Loucy (cell line): ENCODE data around the gene KY.

ENCODE experiments used
- H2AFZ ChIP-seq: fragments of 200-600 bp; sonication (generic); 2 replicates; pipeline ENCODE4 v1.6.0; 2016; ENCODE audit warnings: antibody characterized with exemption, mild to moderate bottlenecking, low read length, moderate library complexity
- H3F3A ChIP-seq: fragments of 200-600 bp; 2 replicates; pipeline ENCODE4 v1.6.0; 2016; ENCODE audit warnings: antibody characterized with exemption, low read depth, mild to moderate bottlenecking
- H3K27me3 ChIP-seq: fragments of 200-600 bp; sonication (generic); 2 replicates; pipeline ENCODE4 v1.6.1; 2014; ENCODE audit warnings: low read length, mild to moderate bottlenecking; ENCODE audit not compliant: insufficient read depth, poor library complexity, severe bottlenecking
- H3K36me3 ChIP-seq: fragments of 200-600 bp; sonication (generic); 2 replicates; pipeline ENCODE4 v1.6.1; 2016; ENCODE audit warnings: low read length; ENCODE audit not compliant: insufficient read depth
- H3K4me1 ChIP-seq: fragments of 200-600 bp; sonication (generic); 2 replicates; pipeline ENCODE4 v1.5.1; 2014; ENCODE audit warnings: low read length, mild to moderate bottlenecking; ENCODE audit not compliant: insufficient read depth, poor library complexity, severe bottlenecking
- H3K4me2 ChIP-seq: fragments of 200-600 bp; sonication (generic); 2 replicates; pipeline ENCODE4 v1.6.0; 2014; ENCODE audit warnings: antibody characterized with exemption, low read length, low read depth, mild to moderate bottlenecking; ENCODE audit not compliant: poor library complexity, severe bottlenecking
- H3K4me3 ChIP-seq: fragments of 200-600 bp; sonication (generic); 2 replicates; pipeline ENCODE4 v1.5.1; 2014; ENCODE audit warnings: low read length, mild to moderate bottlenecking, mixed read lengths; ENCODE audit not compliant: poor library complexity, severe bottlenecking
- H3K79me2 ChIP-seq: fragments of 200-600 bp; sonication (generic); 2 replicates; pipeline ENCODE4 v1.6.1; 2014; ENCODE audit warnings: low read length; ENCODE audit not compliant: insufficient read depth
- H3K9ac ChIP-seq: fragments of 200-600 bp; sonication (generic); 2 replicates; pipeline ENCODE4 v1.6.0; 2014; ENCODE audit warnings: mild to moderate bottlenecking, low read depth, low read length, moderate library complexity; ENCODE audit not compliant: poor library complexity, severe bottlenecking
- H3K9me2 ChIP-seq: fragments of 200-600 bp; sonication (generic); replicated peaks from 2 replicates; pipeline ENCODE4 v1.6.1; 2016; ENCODE audit warnings: low read depth, low read length, mixed read lengths
- H3K9me3 ChIP-seq: fragments of 200-600 bp; sonication (generic); 2 replicates; pipeline ENCODE4 v1.6.1; 2014; ENCODE audit warnings: mild to moderate bottlenecking, antibody characterized with exemption, low read length, low read depth; ENCODE audit not compliant: insufficient read depth
- H4K20me1 ChIP-seq: fragments of 200-600 bp; sonication (generic); 2 replicates; pipeline ENCODE4 v1.6.0; 2014; ENCODE audit warnings: antibody characterized with exemption, low read length, mild to moderate bottlenecking; ENCODE audit not compliant: insufficient read depth, poor library complexity, severe bottlenecking
- CTCF ChIP-seq: fragments of 200-600 bp; sonication (generic); conservative IDR thresholded peaks from 2 replicates; pipeline ENCODE4 v1.5.1; 2014; ENCODE audit warnings: mild to moderate bottlenecking, antibody characterized with exemption, low read length
- EZH2phosphoT487 ChIP-seq: fragments of 200-600 bp; IDR thresholded peaks from 2 replicates; pipeline ENCODE4 v1.6.1; 2018; ENCODE audit warnings: antibody characterized with exemption, mild to moderate bottlenecking, moderate library complexity, borderline replicate concordance

KY gene

GRCh38 chr3:134600685-134601463 is 49.9 kb downstream of the KY start:
- Histone ChIP-seq H3K9me2 (no peaks in the 10 kb centered on the region), H3F3A (no peaks in the 10 kb centered on the region), H3K4me3 (no peak overlapping the region), H3K27me3 (no peaks in the 10 kb centered on the region), H3K4me1 (no peaks in the 10 kb centered on the region), H4K20me1 (no peaks in the 10 kb centered on the region), H3K9ac (no peak overlapping the region), H3K4me2 (peak overlapping the region; percentile 54), H3K9me3 (no peaks in the 10 kb centered on the region), H3K79me2 (no peaks in the 10 kb centered on the region), H2AFZ (peak overlapping the region; percentile 74), H3K36me3 (no peaks in the 10 kb centered on the region)
- no peak for TF ChIP-seq EZH2phosphoT487
- TF ChIP-seq CTCF = peak; percentile 96

GRCh38 chr3:134600206-134600605 is 50.6 kb downstream of the KY start:
- Histone ChIP-seq H3K9me3 (no peaks in the 10 kb centered on the region), H2AFZ (no peak overlapping the region), H3K4me1 (no peaks in the 10 kb centered on the region), H3F3A (no peaks in the 10 kb centered on the region), H3K4me3 (no peak overlapping the region), H3K79me2 (no peaks in the 10 kb centered on the region), H3K9me2 (no peaks in the 10 kb centered on the region), H3K4me2 (no peak overlapping the region), H4K20me1 (no peaks in the 10 kb centered on the region), H3K36me3 (no peaks in the 10 kb centered on the region), H3K9ac (no peak overlapping the region), H3K27me3 (no peaks in the 10 kb centered on the region)
- TF ChIP-seq CTCF (no peak), EZH2phosphoT487 (no peak)

GRCh38 chr3:134598763-134599545 is 51.9 kb downstream of the KY start:
- Histone ChIP-seq H4K20me1 (no peaks in the 10 kb centered on the region), H3K9ac (no peak overlapping the region), H2AFZ (no peak overlapping the region), H3F3A (no peaks in the 10 kb centered on the region), H3K36me3 (no peaks in the 10 kb centered on the region), H3K27me3 (no peaks in the 10 kb centered on the region), H3K79me2 (no peaks in the 10 kb centered on the region), H3K4me1 (no peaks in the 10 kb centered on the region), H3K9me3 (no peaks in the 10 kb centered on the region), H3K4me2 (no peak overlapping the region), H3K9me2 (no peaks in the 10 kb centered on the region), H3K4me3 (no peak overlapping the region)
- TF ChIP-seq CTCF = no peak
- TF ChIP-seq EZH2phosphoT487 = no peak
